Spleen (tissue), 11 donors: ENCODE results near the gene SEMA3E. TPM values are rescaled to one million over a fixed set of nuclear protein-coding genes. Genes with fewer than 3 reads are reported as not detected.

ENCODE experiments used
- DNase-seq: peaks from one replicate; pipeline ENCODE4 v3.0.0-alpha.2; 2020
- H3K27ac ChIP-seq, 8 donors: fragments of 200-600 bp; sonication (generic) in 7 of 8; 1 replicate in 4 of 8; 2 replicates in 4 of 8; pipeline versions ENCODE4 v1.5.0 to v1.8.0; 2016 to 2021; ENCODE audit warnings: inconsistent platforms in 4 of 8, mild to moderate bottlenecking in 4 of 8, moderate library complexity in 1 of 8
- H3K27me3 ChIP-seq, 7 donors: fragments of 200-600 bp; sonication (generic) in 6 of 7; replicated peaks in 1 of 7; 1 replicate in 4 of 7; 2 replicates in 3 of 7; pipeline versions ENCODE4 v1.5.0 to v1.8.0; 2016 to 2021; ENCODE audit warnings: inconsistent platforms in 3 of 7, mild to moderate bottlenecking in 1 of 7
- H3K36me3 ChIP-seq, 6 donors: fragments of 200-600 bp; sonication (generic) in 5 of 6; 1 replicate in 4 of 6; 2 replicates in 2 of 6; pipeline versions ENCODE4 v1.5.0 to v1.8.0; 2016 to 2021; ENCODE audit warnings: inconsistent platforms in 2 of 6
- H3K4me1 ChIP-seq, 6 donors: fragments of 200-600 bp; sonication (generic) in 5 of 6; 1 replicate in 3 of 6; 2 replicates in 3 of 6; pipeline versions ENCODE4 v1.5.0 to v1.8.0; 2016 to 2021; ENCODE audit warnings: inconsistent platforms in 3 of 6
- H3K4me3 ChIP-seq, 8 donors: fragments of 200-600 bp; sonication (generic) in 7 of 8; 1 replicate in 4 of 8; 2 replicates in 4 of 8; pipeline versions ENCODE4 v1.5.0 to v1.8.0; 2016 to 2021; ENCODE audit warnings: inconsistent platforms in 4 of 8, mild to moderate bottlenecking in 4 of 8, moderate library complexity in 2 of 8
- H3K9me3 ChIP-seq, 8 donors: fragments of 200-600 bp; sonication (generic) in 7 of 8; 1 replicate in 4 of 8; 2 replicates in 4 of 8; pipeline versions ENCODE4 v1.5.0 to v1.8.0; 2016 to 2021; ENCODE audit warnings: inconsistent platforms in 4 of 8
- POLR2A ChIP-seq, 3 donors: fragments of 450-650 bp; IDR thresholded peaks; one replicate each; pipeline ENCODE4 v1.5.1; 2017; ENCODE audit warnings: antibody characterized with exemption in 3 of 3, mild to moderate bottlenecking in 1 of 3
- POLR2AphosphoS5 ChIP-seq, 3 donors: sonication (generic); formaldehyde crosslinking; IDR thresholded peaks; one replicate each; pipeline ENCODE4 v1.5.1; 2017; ENCODE audit warnings: antibody characterized with exemption in 3 of 3
- WGBS, 5 donors: extraction: QIAGEN DNeasy Blood & Tissue Kit in 3 of 5; methylation state at CpG; one replicate each; pipeline versions ENCODE4 v1.1.5 to v1.1.7; 2013 to 2018; 5-methylcytosine and 5-hydroxymethylcytosine counted together
- intact Hi-C: fragments of 100-400 bp; cut with DNase I; formaldehyde crosslinking; loops from one replicate; pipeline ENCODE4 v1.15.0; 2023; ENCODE audit warnings: low total_unique reads
- polyA plus RNA-seq, 3 donors: library from polyadenylated mRNA; stranded (reverse); fragments of 200-250 nt; gene quantifications; one replicate each; pipeline ENCODE4 v1.2.1, GENCODE V29; 2013
- total RNA-seq, 7 donors: library from RNA; depleted of rRNA in 3 of 7; stranded (reverse); fragments of >200 nt in 3 of 7; fragmentation: NEBNext Ultra II Directional in 4 of 7; extraction: Animal tissue kit (Norgen Biotek cat#: 25700) in 4 of 7; gene quantifications; one replicate each; pipeline versions ENCODE4 v1.1.0 to v1.2.1, GENCODE V29; 2016 to 2021
- TF ChIP-seq, protein P1 (sequence below), 11 experiments: fragments of 200-600 bp in 7 of 11; fragments of 450-650 bp in 4 of 11; sonication (generic) in 4 of 11; IDR thresholded peaks in 8 of 11; conservative IDR thresholded peaks in 3 of 11; 1 replicate in 7 of 11; 2 replicates in 4 of 11; pipeline versions ENCODE4 v1.4.0 to v1.8.0; 2016 to 2021; ENCODE audit warnings: antibody characterized with exemption in 11 of 11, inconsistent platforms in 4 of 11, mild to moderate bottlenecking in 1 of 11
- donor health status: healthy with polysubstance abuse.
- donor health status: DM: no; HTN: no; CAD: no; lungs with moderate emphysema.
- donor health status: DM: no; HTN: no; CAD: no.
- donor health status: Bipolar disorder and iron deficiency.
- donor health status: healthy.
- donor health status: DM: no; HTN: no; CAD: no.
- donor health status: DM: yes; HTN: yes; CAD: no.

The SEMA3E gene
- total and polyA plus RNA-seq, 10 donors, result under 0.01 to 0.44 (median 0.29) TPM; not detected in 7

DNA sequence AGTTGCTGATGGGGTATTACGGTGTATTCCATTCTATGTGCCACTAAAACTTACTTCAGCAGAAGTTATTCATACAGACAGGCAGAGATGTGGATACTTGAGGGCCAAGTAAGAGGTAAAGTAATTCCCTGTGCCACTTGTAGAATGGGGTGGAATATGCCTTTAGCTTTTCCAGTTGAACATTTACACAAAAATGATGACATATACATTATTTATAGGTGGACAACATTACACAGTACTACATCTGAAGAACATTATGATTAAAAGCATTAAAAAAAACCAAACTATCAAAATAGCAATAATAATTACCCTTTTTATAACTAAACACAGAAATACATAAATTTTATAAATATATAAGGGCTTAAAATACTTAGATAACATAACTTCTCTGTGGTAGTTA is 3.5 kb upstream of the SEMA3E start:
- Histone ChIP-seq H3K4me3 (no peak overlapping the region), H3K4me1 (no peaks in the 10 kb centered on the region), H3K9me3 (peaks cover 0 to 4% (median 0%) of the 10 kb centered on the region in 8 donors), H3K27me3 (peaks cover 0 to 23% (median 8%) of the 10 kb centered on the region in 7 donors), H3K36me3 (no peaks in the 10 kb centered on the region), H3K27ac (no peak overlapping the region)
- intact Hi-C loops, result no loop called here
- 83 to 100% (median 93%) methylated on average over 1 of the region's 1 CpG for WGBS, 5 donors
- DNase-seq, result no peak
- TF ChIP-seq POLR2AphosphoS5 (IDR thresholded peaks at IDR 0.05) (no peak), POLR2A (IDR thresholded peaks at IDR 0.05) (no peak)
- TF ChIP-seq, protein P1, sequence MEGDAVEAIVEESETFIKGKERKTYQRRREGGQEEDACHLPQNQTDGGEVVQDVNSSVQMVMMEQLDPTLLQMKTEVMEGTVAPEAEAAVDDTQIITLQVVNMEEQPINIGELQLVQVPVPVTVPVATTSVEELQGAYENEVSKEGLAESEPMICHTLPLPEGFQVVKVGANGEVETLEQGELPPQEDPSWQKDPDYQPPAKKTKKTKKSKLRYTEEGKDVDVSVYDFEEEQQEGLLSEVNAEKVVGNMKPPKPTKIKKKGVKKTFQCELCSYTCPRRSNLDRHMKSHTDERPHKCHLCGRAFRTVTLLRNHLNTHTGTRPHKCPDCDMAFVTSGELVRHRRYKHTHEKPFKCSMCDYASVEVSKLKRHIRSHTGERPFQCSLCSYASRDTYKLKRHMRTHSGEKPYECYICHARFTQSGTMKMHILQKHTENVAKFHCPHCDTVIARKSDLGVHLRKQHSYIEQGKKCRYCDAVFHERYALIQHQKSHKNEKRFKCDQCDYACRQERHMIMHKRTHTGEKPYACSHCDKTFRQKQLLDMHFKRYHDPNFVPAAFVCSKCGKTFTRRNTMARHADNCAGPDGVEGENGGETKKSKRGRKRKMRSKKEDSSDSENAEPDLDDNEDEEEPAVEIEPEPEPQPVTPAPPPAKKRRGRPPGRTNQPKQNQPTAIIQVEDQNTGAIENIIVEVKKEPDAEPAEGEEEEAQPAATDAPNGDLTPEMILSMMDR (IDR thresholded peaks at IDR 0.05 in 8 of 11, conservative IDR thresholded peaks at IDR 0.05 in 3 of 11), result no peak

GRCh38 chr7:83649701-83650100 is 762 bp upstream of the SEMA3E start:
- intact Hi-C loops, result no loop called here
- no peaks in the 10 kb centered on the region for H3K36me3 ChIP-seq
- H3K27me3 ChIP-seq, result peaks cover 0 to 23% (median 9%) of the 10 kb centered on the region in 7 donors

DNA sequence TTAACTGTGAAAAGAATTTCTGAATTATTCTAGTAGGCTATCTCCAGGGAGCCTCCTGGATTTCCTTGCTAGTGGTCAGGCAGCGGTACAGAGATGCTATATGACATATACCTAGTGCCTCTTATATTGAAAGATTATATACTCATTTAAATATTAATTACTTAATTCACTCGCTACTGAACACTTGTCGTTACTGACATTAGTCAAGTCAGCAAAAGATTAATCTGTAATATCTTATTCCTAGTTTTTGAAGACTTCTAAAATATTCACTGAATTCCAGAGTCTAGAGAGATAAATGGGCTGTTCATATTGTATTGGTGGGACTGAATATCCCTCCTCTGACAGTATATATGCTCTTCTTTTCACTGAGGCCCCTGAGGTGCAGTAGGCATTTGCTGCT is 2.9 kb downstream of the SEMA3E start:
- DNase-seq, result no peak
- peaks cover 0 to 23% (median 9%) of the 10 kb centered on the region in 7 donors for H3K27me3 ChIP-seq
- H3K4me1 ChIP-seq, result no peaks in the 10 kb centered on the region
- TF ChIP-seq, protein P1 (IDR thresholded peaks at IDR 0.05 in 8 of 11, conservative IDR thresholded peaks at IDR 0.05 in 3 of 11), result no peak
- no peak for TF ChIP-seq POLR2A (IDR thresholded peaks at IDR 0.05)
- TF ChIP-seq POLR2AphosphoS5 (IDR thresholded peaks at IDR 0.05), result no peak
- H3K27ac ChIP-seq, result no peak overlapping the region
- WGBS, 5 donors, result 84 to 91% (median 86%) methylated on average over 3 of the region's 3 CpGs
- intact Hi-C loops, result no loop called here
- no peak overlapping the region for H3K4me3 ChIP-seq
- H3K36me3 ChIP-seq, result no peaks in the 10 kb centered on the region
- no peaks in the 10 kb centered on the region for H3K9me3 ChIP-seq

More at GRCh38 chr7:83649701-83650100, 762 bp upstream of the SEMA3E start:
- Histone ChIP-seq H3K4me1 (no peaks in the 10 kb centered on the region), H3K9me3 (peaks cover 0 to 4% (median 0%) of the 10 kb centered on the region in 8 donors), H3K27ac (no peak overlapping the region), H3K4me3 (no peak overlapping the region)
- DNase-seq, result no peak
- TF ChIP-seq, protein P1 (IDR thresholded peaks at IDR 0.05 in 8 of 11, conservative IDR thresholded peaks at IDR 0.05 in 3 of 11), result no peak
- no peak for TF ChIP-seq POLR2A (IDR thresholded peaks at IDR 0.05)
- no peak for TF ChIP-seq POLR2AphosphoS5 (IDR thresholded peaks at IDR 0.05)

DNA sequence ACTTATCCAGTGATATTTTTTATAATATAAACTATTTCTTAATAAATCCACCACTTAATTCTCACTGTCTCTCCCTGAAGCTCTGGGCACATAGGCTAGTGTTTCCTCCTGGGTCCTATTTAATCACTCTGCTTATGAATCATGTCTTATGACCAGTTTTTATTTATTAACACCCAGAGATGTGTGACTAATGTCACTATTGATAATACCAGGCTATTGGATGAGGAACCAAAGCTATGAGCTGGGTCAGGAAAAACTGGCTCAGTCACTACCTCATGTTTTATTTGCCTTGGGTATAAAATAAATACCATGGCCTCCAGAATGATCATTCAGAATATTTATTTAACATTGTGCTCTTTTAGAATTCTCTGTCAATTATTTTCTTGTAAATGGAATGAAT is 5.2 kb downstream of the SEMA3E start:
- intact Hi-C loops, result no loop called here
- no peak for DNase-seq
- H3K9me3 ChIP-seq, result no peaks in the 10 kb centered on the region

More for the DNA sequence above, 5.2 kb downstream of the SEMA3E start:
- H3K4me3 ChIP-seq, result no peak overlapping the region
- no peak overlapping the region for H3K27ac ChIP-seq
- TF ChIP-seq POLR2AphosphoS5 (IDR thresholded peaks at IDR 0.05) (no peak), POLR2A (IDR thresholded peaks at IDR 0.05) (no peak)
- TF ChIP-seq, protein P1 (IDR thresholded peaks at IDR 0.05 in 8 of 11, conservative IDR thresholded peaks at IDR 0.05 in 3 of 11), result no peak
- H3K36me3 ChIP-seq, result no peaks in the 10 kb centered on the region
- H3K4me1 ChIP-seq, result no peaks in the 10 kb centered on the region
- peaks cover 0 to 12% (median 5%) of the 10 kb centered on the region in 7 donors for H3K27me3 ChIP-seq
